ENCODE results near the gene FKTN.

The FKTN gene

GRCh38 chr9:105647595-105648349 is 89.8 kb downstream of the FKTN start:
- DNase-seq (ENCODE audit: insufficient read length, low spot score): no peak
- FAIRE-seq: no peak
- TF ChIP-seq POLR2A (IDR thresholded peaks at IDR 0.05; ENCODE audit: low read depth, low read length): no peak

- FAIRE-seq (no peak), DNase-seq (ENCODE audit: insufficient read length, low spot score) (no peak)
Observed at GRCh38 chr9:105651806-105652205, 93.9 kb downstream of the FKTN start.

GRCh38 chr9:105656131-105656921 is 98.4 kb downstream of the FKTN start:
- no peak for DNase-seq (ENCODE audit: insufficient read length, low spot score)
- no peak for FAIRE-seq
- no peak for TF ChIP-seq POLR2A (IDR thresholded peaks at IDR 0.05; ENCODE audit: low read depth, low read length)

More at GRCh38 chr9:105651806-105652205, 93.9 kb downstream of the FKTN start:
- TF ChIP-seq POLR2A (IDR thresholded peaks at IDR 0.05; ENCODE audit: low read depth, low read length): no peak

- DNase-seq (ENCODE audit: insufficient read length, low spot score) (no peak), FAIRE-seq (no peak)
- TF ChIP-seq POLR2A (IDR thresholded peaks at IDR 0.05; ENCODE audit: low read depth, low read length): no peak
Observed at GRCh38 chr9:105658351-105658750, 100.4 kb downstream of the FKTN start.

- DNase-seq (ENCODE audit: insufficient read length, low spot score) (no peak), FAIRE-seq (no peak)
- no peak for TF ChIP-seq POLR2A (IDR thresholded peaks at IDR 0.05; ENCODE audit: low read depth, low read length)
Observed at GRCh38 chr9:105661011-105661410, 103.1 kb downstream of the FKTN start.

- FAIRE-seq: no peak
- DNase-seq (ENCODE audit: insufficient read length, low spot score): no peak
- no peak for TF ChIP-seq POLR2A (IDR thresholded peaks at IDR 0.05; ENCODE audit: low read depth, low read length)
Observed at GRCh38 chr9:105662184-105663104, 104.5 kb downstream of the FKTN start, which contains the start of gene TAL2. TSS of gene TAL2 (plus strand) at chr9:105662457. CDS start at chr9:105662497, 40 bp downstream.

- TF ChIP-seq POLR2A (IDR thresholded peaks at IDR 0.05; ENCODE audit: low read depth, low read length): no peak
- no peak for DNase-seq (ENCODE audit: insufficient read length, low spot score)
- FAIRE-seq: no peak
Observed at GRCh38 chr9:105663914-105664313, 106.0 kb downstream of the FKTN start.

- FAIRE-seq (no peak), DNase-seq (ENCODE audit: insufficient read length, low spot score) (no peak)
- TF ChIP-seq POLR2A (IDR thresholded peaks at IDR 0.05; ENCODE audit: low read depth, low read length): no peak
Observed at GRCh38 chr9:105667867-105668266, 109.9 kb downstream of the FKTN start.

- DNase-seq (ENCODE audit: insufficient read length, low spot score): no peak
- no peak for FAIRE-seq
- no peak for TF ChIP-seq POLR2A (IDR thresholded peaks at IDR 0.05; ENCODE audit: low read depth, low read length)
Observed at GRCh38 chr9:105670315-105670714, 112.4 kb downstream of the FKTN start.

- TF ChIP-seq POLR2A (IDR thresholded peaks at IDR 0.05; ENCODE audit: low read depth, low read length): no peak
- DNase-seq (ENCODE audit: insufficient read length, low spot score): no peak
- no peak for FAIRE-seq
Observed at GRCh38 chr9:105670775-105671174, 112.8 kb downstream of the FKTN start.

GRCh38 chr9:105672711-105673234 is 114.8 kb downstream of the FKTN start:
- TF ChIP-seq POLR2A (IDR thresholded peaks at IDR 0.05; ENCODE audit: low read depth, low read length): no peak
- FAIRE-seq (no peak), DNase-seq (ENCODE audit: insufficient read length, low spot score) (no peak)

GRCh38 chr9:105673850-105674387 is 116.0 kb downstream of the FKTN start:
- FAIRE-seq (no peak), DNase-seq (ENCODE audit: insufficient read length, low spot score) (no peak)
- no peak for TF ChIP-seq POLR2A (IDR thresholded peaks at IDR 0.05; ENCODE audit: low read depth, low read length)

GRCh38 chr9:105676351-105676923 is 118.5 kb downstream of the FKTN start:
- no peak for TF ChIP-seq POLR2A (IDR thresholded peaks at IDR 0.05; ENCODE audit: low read depth, low read length)
- no peak for FAIRE-seq
- DNase-seq (ENCODE audit: insufficient read length, low spot score): no peak
